Esophagus muscularis mucosa (tissue), 4 donors: ENCODE data around the gene CAMSAP1.

ENCODE experiments used
- CTCF ChIP-seq, 3 experiments: fragments of 200-600 bp in 2 of 3; fragments of 450-650 bp in 1 of 3; sonication (generic) in 2 of 3; IDR thresholded peaks; one replicate each; pipeline ENCODE4 v1.5.1; 2017 to 2019; ENCODE audit warnings: antibody characterized with exemption in 3 of 3, mild to moderate bottlenecking in 2 of 3, moderate library complexity in 1 of 3
- EP300 ChIP-seq: sonication (generic); formaldehyde crosslinking; IDR thresholded peaks from one replicate; pipeline ENCODE4 v1.6.1; 2017; ENCODE audit warnings: antibody characterized with exemption
- POLR2A ChIP-seq: fragments of 450-650 bp; IDR thresholded peaks from one replicate; pipeline ENCODE4 v1.6.1; 2017; ENCODE audit warnings: antibody characterized with exemption, moderate library complexity, mild to moderate bottlenecking, low read depth
- POLR2AphosphoS5 ChIP-seq, 2 donors: sonication (generic); formaldehyde crosslinking; IDR thresholded peaks; one replicate each; pipeline ENCODE4 v1.6.1; 2017; ENCODE audit warnings: antibody characterized with exemption in 2 of 2

DNA sequence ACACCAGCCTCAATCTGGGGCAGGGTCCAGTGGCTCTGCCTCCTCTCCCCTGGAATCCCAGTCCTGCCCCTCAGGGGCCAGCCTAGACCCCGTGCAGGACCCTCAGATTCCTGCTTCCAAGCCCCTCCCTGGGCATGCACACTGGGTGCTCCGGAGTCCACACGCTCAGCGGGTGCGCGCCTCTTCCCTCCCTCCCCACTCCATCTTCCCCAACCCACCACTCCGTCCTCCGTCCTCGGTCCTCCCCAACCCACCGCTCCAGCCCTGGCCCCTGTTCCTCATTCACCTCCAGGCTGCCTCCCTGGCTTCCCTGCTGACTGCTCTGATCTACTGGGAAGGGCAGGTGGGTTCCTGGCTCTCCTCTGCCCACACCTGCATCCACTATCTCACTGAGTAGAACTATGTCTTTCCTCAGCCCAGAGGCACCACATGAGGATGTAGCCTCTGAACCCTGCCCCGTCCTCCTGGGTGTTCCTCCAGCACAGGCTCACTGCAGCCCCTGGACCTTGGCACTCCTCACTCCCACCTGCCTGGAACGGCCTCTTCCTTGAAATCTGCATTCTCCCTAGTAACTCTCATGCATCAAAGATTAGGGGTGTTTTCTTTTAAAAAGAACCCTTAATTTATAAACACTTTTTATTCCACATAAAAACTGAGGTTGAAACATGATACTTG is 92.8 kb downstream of the CAMSAP1 start:
- TF ChIP-seq CTCF (IDR thresholded peaks at IDR 0.05) (no peak), POLR2A (no peak), POLR2AphosphoS5 (IDR thresholded peaks at IDR 0.05) (no peak), EP300 (no peak)
